Bronchial epithelial cell (primary cell): ENCODE measurements around the gene SART3. TPM values are rescaled to one million over a fixed set of nuclear protein-coding genes. Genes with fewer than 3 reads are reported as not detected.
A peak's percentile ranks its signal among the peaks of the same experiment; 100 is the strongest.

Experiments
- DNase-seq: peaks from one replicate; pipeline ENCODE4 v3.0.0-alpha.2; 2010; ENCODE audit warnings: low read depth
- FAIRE-seq: peaks from 2 replicates; lab custom pipeline; 2011; peaks lifted over from hg19 to GRCh38; lab: Jason Lieb, UNC
- H3K27me3 ChIP-seq: 2 replicates; pipeline ENCODE4 v1.5.1; 2011; ENCODE audit warnings: low read length; ENCODE audit not compliant: control insufficient read depth, insufficient read depth
- H3K36me3 ChIP-seq: 2 replicates; pipeline ENCODE4 v1.5.1; 2011; ENCODE audit warnings: low read length; ENCODE audit not compliant: control insufficient read depth, insufficient read depth
- H3K4me3 ChIP-seq: 2 replicates; pipeline ENCODE4 v1.5.1; 2011; ENCODE audit warnings: mild to moderate bottlenecking, low read depth, low read length, control low read depth
- CTCF ChIP-seq: IDR thresholded peaks from 2 replicates; pipeline ENCODE4 v1.5.1; 2011; ENCODE audit warnings: mild to moderate bottlenecking, moderate library complexity, low read length, control low read depth, inconsistent platforms; ENCODE audit not compliant: insufficient read depth, severe bottlenecking
- total RNA-seq: library from RNA; depleted of rRNA; stranded (reverse); fragments of >200 nt; gene quantifications from 2 replicates; pipeline ENCODE4 v1.2.1, GENCODE V29; 2014

SART3 gene
- total RNA-seq, 1 donor from 2014 or later, result 41.6 TPM

GRCh38 chr12:108563136-108563803 is 2.3 kb upstream of the SART3 start:
- Histone ChIP-seq H3K36me3 (peaks cover 25% of the 10 kb centered on the region), H3K27me3 (no peaks in the 10 kb centered on the region), H3K4me3 (peak overlapping the region; percentile 95)
- TF ChIP-seq CTCF, result peak; percentile 86
- DNase-seq (peak; percentile 81), FAIRE-seq (no peak)

GRCh38 chr12:108562348-108563135 is 1.6 kb upstream of the SART3 start, which contains the start of gene ISCU:
Gene ISCU (plus strand): TSS chr12:108562596. CDS start chr12:108562623, 27 bp downstream.
- FAIRE-seq (no peak), DNase-seq (peak; percentile 85)
- peak within 1 kb of the TSS; percentile 95 for H3K4me3 ChIP-seq
- H3K36me3 ChIP-seq, result peaks cover 19% of the 10 kb centered on the region
- no peak for TF ChIP-seq CTCF
- H3K27me3 ChIP-seq, result no peaks in the 10 kb centered on the region

GRCh38 chr12:108561852-108562347 is 927 bp upstream of the SART3 start:
- FAIRE-seq (no peak), DNase-seq (no peak)

GRCh38 chr12:108560321-108560721 is 652 bp downstream of the SART3 start:
- DNase-seq, result peak; percentile 63
- FAIRE-seq, result no peak
- TF ChIP-seq CTCF, result no peak
- no peaks in the 10 kb centered on the region for H3K27me3 ChIP-seq
- peak overlapping the region; percentile 95 for H3K4me3 ChIP-seq
- H3K36me3 ChIP-seq, result peaks cover 14% of the 10 kb centered on the region

More at GRCh38 chr12:108561852-108562347, 927 bp upstream of the SART3 start:
- peaks cover 16% of the 10 kb centered on the region for H3K36me3 ChIP-seq
- H3K4me3 ChIP-seq, result peak overlapping the region; percentile 95
- no peak for TF ChIP-seq CTCF
- no peaks in the 10 kb centered on the region for H3K27me3 ChIP-seq

- Histone ChIP-seq H3K4me3 (peak overlapping the region; percentile 95), H3K27me3 (no peaks in the 10 kb centered on the region), H3K36me3 (peaks cover 11% of the 10 kb centered on the region)
- DNase-seq, result no peak
- no peak for FAIRE-seq
- TF ChIP-seq CTCF, result peak; percentile 17
Measured at GRCh38 chr12:108559748-108560147, 1.2 kb downstream of the SART3 start.
